Right forelimb (tissue), 1 donor: ENCODE measurements around the gene OSBPL8.

Source experiments
- DNase-seq: peaks from one replicate; pipeline ENCODE4 v3.0.0-alpha.2; 2018

The OSBPL8 gene

DNA sequence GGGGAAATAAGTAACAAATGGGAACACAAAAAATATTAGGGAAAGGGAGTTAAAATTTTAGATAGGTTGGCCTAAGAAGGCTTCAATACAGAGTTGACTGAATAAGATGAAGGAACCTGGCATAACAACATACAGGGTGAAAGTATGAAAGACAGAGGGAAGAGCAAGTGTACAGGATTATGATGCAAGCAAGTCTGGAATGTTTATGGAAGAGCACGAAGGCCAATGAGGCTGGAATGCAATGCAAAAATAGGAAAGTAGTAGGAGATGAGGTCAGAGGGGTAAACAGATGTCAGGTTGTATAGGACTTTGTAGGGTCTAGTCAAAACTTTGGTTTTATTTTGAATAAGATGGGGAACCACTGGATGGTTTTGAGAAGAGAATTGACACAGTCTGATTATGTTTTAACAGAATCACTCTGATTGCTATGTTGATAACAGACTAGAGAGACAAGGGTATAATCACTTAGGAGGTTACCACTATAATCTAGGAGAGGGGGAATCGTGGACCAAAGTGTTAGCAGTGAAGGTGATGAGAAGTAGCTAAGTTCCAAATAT is 96.8 kb downstream of the OSBPL8 start:
- no peak for DNase-seq

DNA sequence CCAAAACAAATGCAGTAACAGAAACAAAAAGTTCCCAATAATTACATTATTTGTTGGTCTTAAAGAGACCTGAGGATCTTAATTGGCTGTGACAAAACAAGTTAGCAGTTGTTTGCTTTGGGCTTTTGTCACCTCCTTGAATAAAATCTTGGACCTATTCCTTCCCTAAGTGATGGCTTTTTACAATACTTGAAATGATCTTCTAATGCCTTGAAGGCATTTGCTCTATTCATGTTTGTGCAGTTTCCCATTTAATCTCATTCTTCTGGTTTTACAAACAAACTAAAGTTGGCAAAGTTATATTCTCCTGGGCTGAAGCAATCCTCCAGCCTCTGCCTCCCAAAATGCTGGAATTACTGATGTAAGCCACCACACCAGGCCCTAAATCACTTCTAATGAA is 98.8 kb downstream of the OSBPL8 start:
- no peak for DNase-seq

DNA sequence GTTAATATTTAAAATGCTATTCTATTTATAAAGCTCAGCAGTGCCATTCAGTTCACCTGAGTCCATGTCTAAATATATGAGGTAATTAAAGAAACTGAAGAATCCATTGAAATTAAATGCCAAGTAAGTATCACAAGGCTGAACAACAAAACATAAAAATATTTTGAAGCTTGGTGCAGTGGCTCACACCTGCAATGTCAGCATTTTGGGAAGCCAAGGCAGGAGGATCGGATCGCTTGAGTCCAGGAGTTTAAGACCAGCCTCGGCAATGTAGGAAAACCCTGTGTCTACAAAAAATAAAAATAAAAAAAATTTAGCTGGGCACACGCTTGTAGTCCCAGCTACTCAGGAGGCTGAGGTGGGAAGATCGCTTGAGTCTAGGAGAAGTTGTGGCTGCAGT is 101.8 kb downstream of the OSBPL8 start:
- DNase-seq, result no peak

DNA sequence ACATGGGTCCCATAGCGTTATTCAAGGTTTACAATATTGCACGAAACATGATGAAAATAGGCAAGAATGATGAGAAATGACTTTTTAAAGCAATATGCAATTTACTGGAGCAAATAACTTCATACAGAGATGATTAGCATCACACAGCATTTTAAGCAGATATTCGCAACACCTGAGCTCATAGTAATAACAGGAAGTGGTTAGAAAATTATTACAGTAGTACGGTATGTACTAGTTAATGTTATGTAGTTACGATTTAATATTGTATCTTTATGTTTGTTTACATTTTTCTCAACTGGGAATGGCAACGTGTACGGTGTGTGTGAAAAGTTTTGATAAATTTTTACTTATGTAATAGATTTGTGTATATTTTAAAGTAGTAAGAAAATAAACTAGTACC is 102.6 kb downstream of the OSBPL8 start:
- DNase-seq, result no peak

DNA sequence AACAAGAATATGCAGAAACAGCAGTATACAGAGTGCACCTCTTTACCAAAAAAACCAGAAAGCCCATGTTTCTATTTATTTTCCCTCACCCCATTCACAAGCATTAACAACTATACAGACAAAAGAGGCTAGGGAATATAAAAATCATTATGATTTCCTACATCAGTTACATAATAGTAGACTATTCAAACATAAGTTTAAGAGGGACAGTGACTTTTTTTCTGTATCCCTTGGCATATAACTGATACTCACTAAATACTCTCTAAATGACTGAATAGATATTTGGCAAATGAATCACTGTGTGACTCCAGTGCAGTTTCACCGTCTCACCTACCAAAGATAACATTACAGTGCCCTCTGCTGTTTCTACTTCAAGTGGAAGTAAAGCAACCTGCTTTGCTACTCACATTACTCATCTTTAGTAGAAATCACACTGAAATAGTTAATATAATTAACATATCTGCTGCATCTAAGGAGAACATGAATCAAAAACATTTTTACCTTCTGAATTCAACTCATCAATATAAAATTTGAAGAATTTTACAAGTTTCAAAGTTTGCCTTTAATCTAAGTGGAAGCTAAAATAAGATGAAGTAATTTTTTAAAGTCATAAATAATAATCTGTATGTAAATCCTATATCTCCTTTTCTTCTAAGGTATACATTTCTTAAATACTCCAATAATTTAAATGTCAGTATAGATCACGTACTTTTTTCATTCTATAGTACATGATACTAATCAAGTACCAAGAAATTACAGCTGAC is 103.8 kb downstream of the OSBPL8 start:
- DNase-seq, result no peak

- no peak for DNase-seq
Observed at GRCh38 chr12:76451528-76451927, 108.0 kb downstream of the OSBPL8 start.

- no peak for DNase-seq
Observed at GRCh38 chr12:76450690-76451089, 108.9 kb downstream of the OSBPL8 start.

DNA sequence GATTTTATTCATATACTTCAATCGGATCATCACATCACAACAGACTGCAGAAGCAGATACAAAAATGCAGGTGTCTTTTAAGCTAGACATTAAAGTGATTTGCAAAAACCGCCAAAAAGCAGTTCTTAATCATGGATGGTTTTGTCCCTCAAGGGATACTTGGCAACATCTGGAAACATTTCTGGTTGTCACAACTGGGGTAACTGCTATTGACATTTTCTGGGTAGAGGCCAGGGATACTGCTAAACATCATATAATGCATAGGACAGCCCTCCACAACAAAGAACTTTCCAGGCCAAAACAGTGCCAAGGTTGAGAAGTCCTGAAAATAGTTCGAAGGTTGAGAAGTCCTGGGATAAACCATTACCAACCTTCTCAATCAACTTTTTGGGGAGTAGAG is 109.6 kb downstream of the OSBPL8 start:
- DNase-seq, result no peak

DNA sequence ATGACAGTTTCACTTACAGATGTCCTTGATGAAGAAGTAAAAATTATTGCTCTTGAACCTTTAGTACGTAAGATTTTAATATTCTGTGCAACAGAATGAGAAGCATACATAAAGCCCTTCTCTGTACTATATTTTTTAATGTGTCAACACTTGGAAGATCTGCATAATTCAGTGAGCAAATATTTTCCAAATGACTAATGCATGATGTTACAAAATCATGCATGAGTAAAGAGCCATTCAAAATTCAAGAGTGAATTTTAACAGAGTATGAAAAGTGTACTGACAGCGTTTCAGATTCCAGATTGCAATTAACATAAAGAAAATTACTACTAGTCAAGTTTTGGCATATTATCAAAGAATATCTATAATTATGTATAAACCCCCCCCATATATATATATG is 110.0 kb downstream of the OSBPL8 start:
- no peak for DNase-seq

- DNase-seq, result no peak
Observed at GRCh38 chr12:76449016-76449415, 110.6 kb downstream of the OSBPL8 start.

DNA sequence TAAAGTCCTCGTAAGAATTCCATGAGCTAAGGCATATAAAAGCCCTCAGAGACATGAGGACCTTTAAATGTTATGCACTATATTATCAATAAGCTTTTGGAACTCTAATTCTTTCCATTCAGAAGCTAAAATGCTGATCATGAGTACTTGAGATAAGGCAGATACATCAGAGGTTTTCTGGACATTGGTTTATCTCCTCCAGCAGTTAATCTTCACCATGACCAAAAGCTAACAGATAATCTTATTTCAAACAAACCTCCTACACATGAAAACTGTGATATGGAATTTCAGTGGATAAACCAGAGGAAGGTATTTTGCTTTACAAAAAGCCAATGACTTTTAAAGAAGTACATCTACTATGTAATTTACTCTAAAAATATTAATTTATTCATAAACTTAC is 113.5 kb downstream of the OSBPL8 start:
- no peak for DNase-seq

DNA sequence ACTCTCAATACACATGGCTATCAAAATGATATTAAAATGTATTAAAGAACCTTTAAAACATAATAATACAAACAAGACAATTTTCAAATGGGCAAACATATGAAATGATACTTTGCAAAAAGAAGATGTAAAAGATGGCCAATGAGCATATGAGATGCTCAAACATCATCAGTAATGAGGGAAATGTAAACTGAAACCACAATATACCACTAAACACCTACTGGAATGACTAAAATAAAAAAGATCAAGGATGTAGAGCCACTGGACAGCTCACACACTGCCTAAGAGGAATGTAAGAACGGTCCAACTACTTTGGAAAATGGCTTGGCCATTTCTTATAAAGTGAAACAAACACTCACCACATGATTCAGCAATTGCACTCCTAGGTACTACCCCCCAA is 114.1 kb downstream of the OSBPL8 start:
- no peak for DNase-seq

GRCh38 chr12:76444408-76444984 is 115.1 kb downstream of the OSBPL8 start:
- no peak for DNase-seq

- no peak for DNase-seq
Observed at GRCh38 chr12:76441016-76441415, 118.6 kb downstream of the OSBPL8 start.

GRCh38 chr12:76432733-76433132 is 126.8 kb downstream of the OSBPL8 start:
- DNase-seq, result no peak

DNA sequence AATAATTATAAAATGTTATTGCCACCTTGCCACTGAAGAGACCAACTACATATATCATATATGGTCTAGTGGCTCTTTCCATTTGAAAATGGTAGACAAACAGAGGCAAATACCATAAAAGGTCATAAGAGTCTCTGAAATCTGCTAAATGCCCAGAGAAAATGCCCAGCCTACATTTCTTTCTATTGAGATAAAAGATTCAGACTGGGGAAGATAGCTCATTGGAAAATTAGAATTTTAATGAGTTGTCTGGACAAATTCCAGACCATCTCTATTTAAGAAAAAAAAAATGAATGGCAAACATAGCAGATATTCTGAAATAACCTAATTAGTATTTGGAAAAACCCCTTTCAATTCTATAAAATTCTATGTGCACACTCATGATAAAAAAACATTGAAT is 131.5 kb downstream of the OSBPL8 start:
- DNase-seq, result no peak

DNA sequence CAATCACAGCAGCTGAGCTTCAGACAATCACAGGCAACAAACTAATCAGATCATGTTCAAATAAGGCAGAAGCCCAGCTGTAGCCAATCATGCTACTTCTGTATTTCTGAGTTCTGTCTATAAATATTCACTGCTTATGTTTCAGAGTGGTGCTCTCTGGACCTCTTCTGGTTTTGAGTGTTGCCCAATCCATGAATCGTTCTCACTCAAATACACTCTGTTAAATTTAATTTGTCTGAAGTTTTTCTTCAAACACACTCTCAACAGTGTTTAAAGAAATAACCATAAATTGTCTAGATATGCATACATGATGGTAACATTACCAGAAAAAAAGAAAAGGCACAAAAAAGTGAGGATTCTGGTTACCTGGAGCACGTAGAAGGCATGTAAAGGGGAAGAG is 133.4 kb downstream of the OSBPL8 start:
- no peak for DNase-seq

DNA sequence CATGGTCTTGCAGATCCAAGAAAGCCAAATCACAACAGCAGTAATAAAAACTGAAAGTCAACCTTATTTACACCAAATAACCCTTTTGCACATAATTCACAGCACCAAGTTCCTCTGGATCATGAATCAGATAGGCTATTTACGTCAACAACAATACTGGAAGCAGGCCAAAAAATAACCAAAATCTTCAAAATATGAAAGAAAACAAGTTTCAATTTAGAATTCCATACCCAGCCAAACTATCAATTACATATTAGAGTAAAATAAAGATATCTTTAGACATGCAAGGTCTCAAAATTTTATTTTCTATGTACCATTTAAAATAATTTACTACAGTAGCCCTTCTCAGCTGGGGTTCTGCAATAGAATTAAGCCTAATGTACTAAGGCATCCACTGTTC is 134.6 kb downstream of the OSBPL8 start:
- DNase-seq, result no peak

DNA sequence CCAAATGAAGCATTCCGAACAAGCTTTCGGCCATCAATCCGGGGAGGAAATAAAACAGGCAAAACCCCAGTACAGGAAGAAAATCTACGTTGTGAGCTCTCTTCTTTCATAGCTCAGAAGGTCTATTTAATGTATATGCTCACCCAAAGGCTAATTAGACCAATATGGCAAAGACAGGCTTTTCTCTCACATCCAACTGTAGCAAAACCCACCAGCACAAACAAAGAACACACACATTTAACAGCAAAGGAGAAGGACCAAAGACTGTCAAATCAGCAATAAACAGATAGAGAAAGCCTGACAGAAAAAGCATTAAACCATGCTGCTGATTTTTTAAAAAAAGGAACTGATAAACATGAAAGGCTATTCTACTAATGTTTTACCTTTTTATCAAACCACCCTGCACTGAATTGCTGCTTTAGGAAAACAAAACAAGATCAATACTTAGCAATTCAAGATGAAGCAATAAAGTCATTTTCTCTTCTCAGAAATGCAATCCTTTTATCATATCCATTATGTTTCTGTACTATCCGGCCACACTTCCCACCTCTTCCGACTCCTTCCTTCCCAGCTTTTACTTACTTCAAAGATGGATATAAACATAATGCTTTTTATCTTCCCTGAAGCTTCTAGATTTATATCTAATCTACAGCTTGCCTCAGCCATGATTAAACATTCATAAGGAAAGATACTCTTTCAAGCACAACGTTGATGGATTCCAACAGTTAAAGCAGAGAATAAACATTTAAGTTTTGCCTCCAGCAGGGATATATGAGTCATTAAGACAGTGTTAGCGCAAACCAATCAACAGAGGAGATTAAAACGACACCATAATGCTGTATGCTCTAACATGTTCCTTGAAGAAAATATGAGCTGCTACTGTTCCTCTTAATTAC is 136.8 kb downstream of the OSBPL8 start:
- DNase-seq, result no peak

DNA sequence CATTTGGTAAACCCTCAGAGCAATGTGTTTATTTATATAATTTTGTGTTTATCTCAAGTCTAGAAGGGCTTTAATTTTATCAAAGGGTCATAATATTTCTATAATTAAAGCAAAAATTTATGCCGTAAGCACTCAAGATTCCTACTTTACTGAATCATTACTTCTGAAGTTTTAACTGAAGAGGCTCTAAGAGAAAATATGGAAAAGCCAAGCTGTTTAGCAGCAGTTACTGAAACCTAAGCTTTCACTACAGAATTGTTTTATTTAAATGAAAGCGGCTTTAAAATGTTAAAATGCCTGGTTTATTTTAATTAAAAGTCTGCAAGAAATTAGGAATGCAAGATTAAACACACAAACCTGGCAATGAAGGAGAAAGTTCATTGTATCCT is 137.4 kb downstream of the OSBPL8 start:
- no peak for DNase-seq

DNA sequence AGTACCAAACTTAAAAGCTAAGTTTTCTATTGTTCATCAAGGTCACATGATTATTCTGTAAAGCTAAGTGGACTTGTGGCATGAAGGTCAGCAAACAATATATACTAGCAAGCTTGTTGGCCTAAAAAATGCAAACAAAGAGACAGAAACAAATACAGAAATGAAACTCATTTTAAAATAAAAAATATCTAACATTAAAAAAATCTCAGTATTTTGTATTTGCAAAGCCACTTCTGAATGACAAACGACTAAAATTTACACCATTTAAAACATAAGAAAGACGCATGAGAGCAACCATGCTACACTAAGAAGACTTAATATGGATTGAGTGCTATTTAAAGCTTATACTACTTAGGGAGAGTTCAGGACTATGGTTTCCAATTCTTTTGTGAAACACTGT is 138.5 kb downstream of the OSBPL8 start:
- no peak for DNase-seq

GRCh38 chr12:76420222-76420621 is 139.3 kb downstream of the OSBPL8 start:
- DNase-seq, result no peak

DNA sequence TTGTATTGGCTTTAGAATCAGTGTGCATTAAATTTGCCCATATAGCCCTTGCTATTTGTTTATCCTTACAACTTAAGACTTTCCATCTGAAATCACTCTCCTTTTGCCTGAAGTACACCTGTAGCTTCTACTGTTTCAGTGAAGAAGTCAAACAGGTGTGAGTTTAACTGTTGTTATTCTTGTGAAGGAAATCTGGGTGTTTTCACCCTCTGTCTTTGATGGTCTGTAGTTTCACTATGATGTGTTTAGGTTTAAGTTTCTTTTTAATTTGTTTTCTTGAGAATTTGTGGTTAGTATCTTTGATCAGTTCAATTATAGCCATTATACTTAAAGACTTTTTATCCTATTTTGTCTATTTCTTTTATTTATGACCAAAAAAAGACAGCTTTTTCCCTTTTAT is 142.5 kb downstream of the OSBPL8 start:
- no peak for DNase-seq

DNA sequence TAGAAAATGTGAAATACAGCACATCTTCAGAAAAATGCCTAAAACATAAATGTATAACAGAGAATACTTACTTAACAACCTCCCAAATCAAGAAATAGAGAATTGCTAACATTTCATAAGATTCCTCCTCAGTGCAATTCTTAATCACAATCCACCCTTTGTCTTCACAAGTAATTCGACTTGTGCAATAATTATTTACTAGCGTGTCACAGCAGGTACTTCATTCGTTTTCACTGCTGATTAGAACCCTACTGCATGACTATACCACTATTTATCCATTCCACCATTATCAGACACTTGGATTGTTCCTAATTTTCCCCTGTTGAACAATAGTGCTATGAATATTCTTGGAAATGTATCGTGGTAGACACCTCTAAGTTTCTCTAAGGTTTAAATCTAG is 146.4 kb downstream of the OSBPL8 start:
- no peak for DNase-seq
